PFSK-1 (cell line): ENCODE measurements around the gene TECR.

Experiments used
- FOXP2 ChIP-seq: optimal IDR thresholded peaks from 2 replicates; pipeline ENCODE3; 2011; ENCODE audit warnings: borderline replicate concordance, control low read depth, inconsistent platforms; ENCODE audit not compliant: insufficient read depth; ENCODE audit errors: extremely low read length, extremely low read depth
- POLR2AphosphoS5 ChIP-seq: IDR thresholded peaks from 2 replicates; pipeline ENCODE4 v1.6.1; 2012; ENCODE audit warnings: low read depth, mild to moderate bottlenecking, control low read depth, low read length, moderate library complexity
- REST ChIP-seq, 2 experiments: IDR thresholded peaks; 2 replicates each; pipeline versions ENCODE4 v1.6.1 to v1.8.0; 2011 to 2012; ENCODE audit warnings: low read depth in 2 of 2, low read length in 2 of 2, control low read depth in 1 of 2, inconsistent platforms in 1 of 2, mild to moderate bottlenecking in 1 of 2, moderate library complexity in 1 of 2; ENCODE audit not compliant: insufficient read depth in 1 of 2
- SIN3A ChIP-seq: IDR thresholded peaks from 2 replicates; pipeline ENCODE4 v1.6.1; 2012; ENCODE audit warnings: mild to moderate bottlenecking, low read length, moderate library complexity, borderline replicate concordance; ENCODE audit not compliant: insufficient read depth
- TAF1 ChIP-seq: IDR thresholded peaks from 2 replicates; pipeline ENCODE4 v1.6.1; 2012; ENCODE audit warnings: low read length, control low read depth, borderline replicate concordance; ENCODE audit not compliant: insufficient read depth

TECR gene

GRCh38 chr19:14542711-14543328 lies 13.4 kb downstream of the TECR start:
- no peak for TF ChIP-seq SIN3A
- TF ChIP-seq FOXP2: no peak
- TF ChIP-seq REST (IDR thresholded peaks at IDR 0.05; ENCODE audit: insufficient read depth in 1 of 2, low read depth in 2 of 2, low read length in 2 of 2): no peak
- no peak for TF ChIP-seq POLR2AphosphoS5
- no peak for TF ChIP-seq TAF1

DNA sequence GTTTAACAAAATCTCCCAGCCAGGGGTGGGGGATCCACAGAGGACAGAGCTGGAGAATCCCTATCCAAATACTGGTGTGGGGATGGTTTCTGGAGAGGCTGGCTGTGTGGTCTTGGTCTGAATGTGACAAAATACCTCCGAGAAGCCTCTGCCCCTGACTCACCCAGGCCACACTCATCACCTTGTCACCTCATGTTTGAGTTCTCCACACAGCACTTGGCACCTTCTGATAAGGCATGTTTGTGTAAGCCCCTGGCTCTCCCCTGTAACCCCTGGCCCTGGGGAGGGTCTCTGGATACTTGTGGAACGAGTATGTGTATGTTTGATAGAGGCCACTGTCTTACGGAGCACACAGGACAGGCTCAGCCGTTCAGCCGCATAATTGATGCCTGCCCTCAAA lies 14.7 kb downstream of the TECR start:
- TF ChIP-seq SIN3A (no peak), POLR2AphosphoS5 (no peak), FOXP2 (no peak), REST (IDR thresholded peaks at IDR 0.05; ENCODE audit: insufficient read depth in 1 of 2, low read depth in 2 of 2, low read length in 2 of 2) (no peak), TAF1 (no peak)

DNA sequence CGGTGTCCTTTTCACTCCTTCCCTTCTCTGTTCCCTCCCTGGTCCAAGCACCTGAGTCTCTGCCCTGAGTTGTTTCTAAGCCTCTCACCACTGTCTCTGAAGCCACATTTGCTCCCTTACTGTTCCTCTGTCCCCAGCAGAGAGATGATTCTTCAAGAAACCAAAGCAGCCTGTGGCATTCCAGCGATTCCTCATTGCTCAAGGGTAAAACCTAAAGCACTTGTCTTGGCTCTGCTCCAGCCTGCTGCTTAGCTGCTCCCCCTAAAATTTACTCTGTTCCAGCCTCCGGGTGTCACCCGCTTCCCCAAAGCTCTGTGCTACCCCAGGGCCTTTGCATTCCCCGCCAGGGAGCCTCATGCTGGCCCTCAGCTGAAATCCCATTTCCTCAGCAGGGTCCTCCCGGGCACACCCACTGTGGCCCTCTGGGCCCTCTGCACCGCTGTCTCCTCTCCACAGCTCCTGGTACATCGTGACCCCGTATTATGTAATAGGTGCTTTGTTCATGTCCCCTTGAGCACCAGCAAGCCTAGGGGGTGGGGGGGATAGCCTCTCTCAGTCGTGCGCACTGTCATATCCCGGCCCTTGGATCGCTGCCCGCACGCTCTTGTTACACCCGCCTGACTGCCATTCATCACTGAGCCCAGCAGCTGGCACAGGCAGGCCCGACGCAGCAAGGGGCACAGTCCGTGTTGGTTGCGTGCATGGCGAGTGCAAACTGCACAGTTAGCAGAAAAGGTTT lies 15.8 kb downstream of the TECR start:
- TF ChIP-seq REST (IDR thresholded peaks at IDR 0.05; ENCODE audit: insufficient read depth in 1 of 2, low read depth in 2 of 2, low read length in 2 of 2): no peak
- TF ChIP-seq SIN3A: no peak
- TF ChIP-seq POLR2AphosphoS5: no peak
- TF ChIP-seq TAF1: no peak
- TF ChIP-seq FOXP2: no peak

GRCh38 chr19:14545716-14546082 lies 16.3 kb downstream of the TECR start:
- TF ChIP-seq REST (IDR thresholded peaks at IDR 0.05; ENCODE audit: insufficient read depth in 1 of 2, low read depth in 2 of 2, low read length in 2 of 2): no peak
- TF ChIP-seq TAF1: no peak
- no peak for TF ChIP-seq POLR2AphosphoS5
- TF ChIP-seq SIN3A: no peak
- TF ChIP-seq FOXP2: no peak

DNA sequence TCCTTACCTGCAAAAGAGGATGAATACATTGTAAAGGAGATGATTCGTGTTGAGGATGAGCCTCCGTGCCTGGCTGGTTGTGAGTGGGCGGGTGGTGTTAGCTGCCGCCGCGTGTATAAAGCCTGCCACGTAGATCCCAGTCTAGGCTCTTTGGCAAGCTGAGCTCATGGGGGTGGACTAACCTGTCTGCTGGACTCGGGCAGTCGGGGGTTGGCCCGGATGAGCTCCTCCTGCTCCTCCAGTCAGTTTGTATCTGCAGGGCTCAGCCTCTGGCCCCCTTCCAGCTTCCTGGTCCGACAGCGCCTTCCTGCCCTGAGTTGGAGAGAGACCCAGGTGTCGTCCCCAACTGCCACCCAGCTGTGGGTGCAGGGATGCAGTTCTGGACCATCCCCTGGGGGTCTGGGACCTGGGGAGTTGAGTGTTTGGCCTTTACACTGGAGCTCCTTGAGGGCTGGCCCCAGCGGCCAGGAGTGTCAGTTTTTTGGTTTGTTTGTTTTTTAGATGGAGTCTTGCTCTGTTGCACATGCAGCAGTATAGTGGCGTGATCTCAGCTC lies 20.9 kb downstream of the TECR start:
- TF ChIP-seq POLR2AphosphoS5: no peak
- no peak for TF ChIP-seq REST (IDR thresholded peaks at IDR 0.05; ENCODE audit: insufficient read depth in 1 of 2, low read depth in 2 of 2, low read length in 2 of 2)
- no peak for TF ChIP-seq FOXP2
- no peak for TF ChIP-seq TAF1
